Measurements from ENCODE around the gene PRDM5.

DNA sequence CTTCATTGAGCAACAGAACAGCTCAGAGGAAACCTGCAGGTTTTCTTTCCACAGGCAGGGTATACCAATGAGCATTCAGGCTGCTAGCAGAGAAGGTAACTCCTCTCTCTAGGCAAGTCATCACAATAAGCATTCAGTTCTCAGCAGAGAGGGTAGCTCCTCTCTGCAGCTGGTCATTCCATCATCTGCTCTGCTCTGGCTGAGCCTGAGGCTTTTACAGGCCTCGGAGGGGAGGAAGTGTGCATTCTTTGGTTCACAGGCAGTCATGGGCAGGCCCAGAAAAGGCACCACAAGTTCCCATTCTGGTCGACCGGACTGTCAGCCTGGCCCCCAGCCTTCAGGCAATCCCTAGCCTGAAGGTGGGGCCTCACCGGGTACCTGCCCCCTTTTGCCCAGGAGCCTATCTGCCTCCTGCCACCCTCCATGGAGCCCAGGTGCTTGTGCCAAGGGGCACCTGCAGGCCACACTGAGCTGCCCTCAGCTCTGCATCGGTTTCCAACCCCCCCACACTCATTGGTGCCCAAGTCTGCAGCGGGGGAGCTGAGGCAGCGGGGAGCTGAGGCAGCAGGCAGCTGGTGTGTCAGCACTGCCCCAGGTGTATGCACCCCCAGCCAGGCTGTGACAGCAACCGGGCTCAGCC lies 83.1 kb downstream of the PRDM5 start:
- TF ChIP-seq ZFX (IDR thresholded peaks at IDR 0.05) (no peak), POLR2AphosphoS5 (IDR thresholded peaks at IDR 0.05; ENCODE audit: low read depth, low read length) (no peak), YY1 (IDR thresholded peaks at IDR 0.05; ENCODE audit: extremely low read depth, insufficient replicate concordance, low read depth, low read length) (no peak), RAD21 (IDR thresholded peaks at IDR 0.05; ENCODE audit: low read depth) (no peak), JUND (IDR thresholded peaks at IDR 0.05) (no peak), CEBPB (IDR thresholded peaks at IDR 0.05; ENCODE audit: low read depth) (no peak), SRF (IDR thresholded peaks at IDR 0.05; ENCODE audit: low read depth) (no peak), CTCF (IDR thresholded peaks at IDR 0.05 in 2 of 3, conservative IDR thresholded peaks at IDR 0.05 in 1 of 3; ENCODE audit: borderline replicate concordance in 1 of 3, insufficient read depth in 1 of 3, low read depth in 2 of 3, low read length in 2 of 3) (no peak), POLR2A (IDR thresholded peaks at IDR 0.05; ENCODE audit: borderline replicate concordance, extremely low read depth, insufficient read depth, insufficient read length) (no peak), ATF3 (IDR thresholded peaks at IDR 0.05) (no peak), EGR1 (IDR thresholded peaks at IDR 0.05; ENCODE audit: low read depth) (no peak), EZH2phosphoT487 (IDR thresholded peaks at IDR 0.05; ENCODE audit: borderline replicate concordance) (no peak), EZH2 (IDR thresholded peaks at IDR 0.05) (no peak)
- TF ChIP-seq, protein P1, sequence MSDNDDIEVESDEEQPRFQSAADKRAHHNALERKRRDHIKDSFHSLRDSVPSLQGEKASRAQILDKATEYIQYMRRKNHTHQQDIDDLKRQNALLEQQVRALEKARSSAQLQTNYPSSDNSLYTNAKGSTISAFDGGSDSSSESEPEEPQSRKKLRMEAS (IDR thresholded peaks at IDR 0.05): no peak
